G401 (cell line): ENCODE data around the gene PAM16. TPM values are rescaled to one million over a fixed set of nuclear protein-coding genes. Genes with fewer than 3 reads are reported as not detected.

Experiments used
- DNase-seq: peaks from one replicate; pipeline ENCODE4 v3.0.0-alpha.2; 2015; ENCODE audit warnings: low spot score
- in situ Hi-C: cut with HindIII; loops from 2 replicates; pipeline ENCODE4 v1.10.0; 2016; ENCODE audit warnings: low sequenced_read_pairs, mixed read lengths
- total RNA-seq: library from RNA; depleted of rRNA; stranded (reverse); fragments of >200 nt; shearing (Covaris generic); gene quantifications from 2 replicates; pipeline ENCODE4 v1.2.3, GENCODE V29; 2014

Gene PAM16
- total RNA-seq, 1 experiment from 2014 or later, result 68.3 TPM

DNA sequence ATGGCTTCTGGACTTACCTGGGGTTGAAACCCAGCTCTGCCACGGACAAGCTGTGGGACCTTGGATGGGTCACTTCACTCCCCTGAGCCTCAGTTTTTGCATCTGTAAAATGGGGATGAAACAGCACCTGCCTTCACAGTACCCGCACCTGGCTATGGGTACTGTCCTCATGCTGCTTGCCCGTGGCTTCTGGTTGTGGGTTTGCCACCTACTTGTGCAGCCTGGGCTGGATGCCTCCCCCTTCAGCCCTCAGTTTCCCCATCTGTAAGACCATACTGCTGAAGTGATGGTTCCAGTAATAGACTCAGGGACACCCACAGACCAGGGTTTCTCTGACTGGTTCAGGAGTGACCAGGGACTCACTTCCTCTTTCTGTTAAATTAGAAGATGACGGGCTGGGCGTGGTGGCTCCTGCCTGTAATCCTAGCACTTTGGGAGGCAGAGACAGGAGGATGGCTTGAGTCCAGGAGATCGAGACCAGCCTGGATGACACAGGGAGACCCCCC lies 25.8 kb downstream of the PAM16 start:
- in situ Hi-C loops, result no loop called here
- DNase-seq, result no peak

DNA sequence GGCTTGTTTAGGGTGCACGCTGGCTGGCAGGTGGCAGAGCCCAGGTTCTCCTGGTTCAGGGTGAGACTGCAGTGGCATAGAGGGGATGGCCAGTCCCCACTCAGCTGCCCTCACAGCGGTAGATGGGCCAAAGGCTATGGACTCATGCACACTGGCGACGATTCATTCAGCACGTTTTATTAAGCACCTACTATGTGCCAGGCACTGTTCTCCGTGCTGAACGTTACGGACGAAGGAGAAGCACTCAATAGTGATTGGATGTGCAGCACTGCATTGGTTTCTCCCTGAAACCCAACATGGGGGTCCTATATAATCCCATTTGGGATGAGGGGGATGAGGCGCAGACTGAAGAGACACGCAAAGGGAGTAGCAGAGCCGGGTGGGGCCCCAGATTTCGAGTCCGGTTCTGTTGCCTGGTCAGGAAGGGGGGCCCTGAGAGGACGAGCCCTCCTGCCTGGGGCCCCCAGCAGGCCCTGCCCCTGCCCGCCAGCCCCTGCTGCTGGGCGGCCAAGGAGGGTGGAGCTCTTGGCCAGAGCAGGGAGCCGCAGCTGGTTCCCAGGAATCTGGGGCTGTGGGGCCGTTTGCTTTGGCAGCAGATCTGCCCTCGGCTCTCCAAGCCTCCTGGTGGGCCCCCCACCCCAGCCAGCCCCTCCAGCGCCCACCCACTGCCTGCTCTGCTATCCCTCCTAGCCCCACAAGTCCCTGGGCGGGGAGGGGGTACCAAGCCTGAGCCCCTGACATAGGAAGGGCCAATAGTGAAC lies 26.4 kb downstream of the PAM16 start:
- DNase-seq, result no peak
- in situ Hi-C loops, result no loop called here

DNA sequence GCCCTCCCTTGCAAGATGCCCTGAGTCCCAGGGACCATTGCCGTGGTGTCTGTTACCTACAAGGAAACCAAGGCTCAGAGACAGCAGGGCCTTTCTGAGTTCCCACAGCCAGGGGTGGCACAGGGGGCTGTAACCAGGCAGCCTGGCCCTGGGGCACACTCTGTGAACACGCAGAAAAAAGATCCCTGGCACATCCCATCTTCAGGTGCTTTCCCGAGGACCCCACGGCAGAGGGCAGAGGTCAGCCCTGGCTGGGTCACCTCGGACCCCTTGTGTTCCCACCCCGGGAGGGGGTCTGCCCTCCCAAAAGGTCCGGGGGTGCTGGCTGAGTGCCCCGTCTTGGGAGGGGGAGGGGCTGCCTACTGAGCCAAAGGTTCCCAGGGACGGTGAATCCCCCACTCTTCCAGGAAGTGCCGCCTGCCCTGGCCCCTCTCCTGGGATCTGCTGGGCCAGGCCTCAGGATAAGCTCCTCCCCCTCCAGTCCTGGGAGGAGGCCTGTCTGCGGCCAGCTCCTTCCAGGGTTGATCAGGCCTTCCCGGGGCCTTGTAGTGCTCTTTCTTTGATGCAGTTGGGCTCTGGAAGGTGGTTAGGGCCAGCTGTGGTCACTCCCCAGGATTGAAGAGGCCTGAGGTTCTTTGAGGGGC lies 27.2 kb downstream of the PAM16 start:
- peak; percentile 65 for DNase-seq
- in situ Hi-C loops, result no loop called here

DNA sequence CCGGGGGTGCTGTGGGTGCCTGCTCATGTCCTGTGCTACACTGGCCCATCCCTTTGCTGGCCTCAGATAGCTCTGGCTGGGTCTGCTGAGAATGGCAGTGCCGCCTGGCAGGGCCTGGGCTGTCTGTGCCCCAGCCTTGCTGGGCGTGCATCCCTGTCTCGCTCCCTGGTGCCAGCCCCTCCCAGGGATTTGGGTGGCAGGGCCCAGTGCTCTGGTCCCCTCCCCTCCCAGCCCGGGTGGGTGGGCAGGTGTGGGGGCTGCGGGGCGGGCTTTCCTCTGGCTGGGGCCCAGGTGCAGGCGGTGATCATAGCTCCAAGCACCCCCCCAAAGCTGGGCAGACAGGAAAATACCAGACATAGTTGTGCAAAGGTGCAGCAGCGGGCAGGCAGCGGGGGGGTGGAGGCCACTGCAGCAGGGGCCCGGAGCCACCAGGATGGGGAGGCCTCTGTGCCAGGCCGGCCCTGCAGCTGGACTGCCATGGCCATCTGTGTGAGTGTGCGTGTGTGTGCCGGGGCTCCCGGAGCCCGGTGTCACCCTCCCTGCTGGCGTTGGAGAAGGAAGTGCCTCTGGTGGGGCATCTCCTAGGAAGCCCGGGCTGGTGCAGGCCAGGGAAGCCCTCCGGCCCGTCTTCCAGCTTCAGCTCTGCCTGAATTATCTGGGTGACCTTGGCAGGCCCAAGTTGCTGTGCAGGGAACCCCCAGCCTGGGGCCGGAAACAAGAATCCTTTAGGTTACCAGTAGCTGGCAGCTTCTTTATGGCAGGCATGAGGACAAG lies 27.9 kb downstream of the PAM16 start:
- peak; percentile 73 for DNase-seq
- in situ Hi-C loops, result no loop called here

DNA sequence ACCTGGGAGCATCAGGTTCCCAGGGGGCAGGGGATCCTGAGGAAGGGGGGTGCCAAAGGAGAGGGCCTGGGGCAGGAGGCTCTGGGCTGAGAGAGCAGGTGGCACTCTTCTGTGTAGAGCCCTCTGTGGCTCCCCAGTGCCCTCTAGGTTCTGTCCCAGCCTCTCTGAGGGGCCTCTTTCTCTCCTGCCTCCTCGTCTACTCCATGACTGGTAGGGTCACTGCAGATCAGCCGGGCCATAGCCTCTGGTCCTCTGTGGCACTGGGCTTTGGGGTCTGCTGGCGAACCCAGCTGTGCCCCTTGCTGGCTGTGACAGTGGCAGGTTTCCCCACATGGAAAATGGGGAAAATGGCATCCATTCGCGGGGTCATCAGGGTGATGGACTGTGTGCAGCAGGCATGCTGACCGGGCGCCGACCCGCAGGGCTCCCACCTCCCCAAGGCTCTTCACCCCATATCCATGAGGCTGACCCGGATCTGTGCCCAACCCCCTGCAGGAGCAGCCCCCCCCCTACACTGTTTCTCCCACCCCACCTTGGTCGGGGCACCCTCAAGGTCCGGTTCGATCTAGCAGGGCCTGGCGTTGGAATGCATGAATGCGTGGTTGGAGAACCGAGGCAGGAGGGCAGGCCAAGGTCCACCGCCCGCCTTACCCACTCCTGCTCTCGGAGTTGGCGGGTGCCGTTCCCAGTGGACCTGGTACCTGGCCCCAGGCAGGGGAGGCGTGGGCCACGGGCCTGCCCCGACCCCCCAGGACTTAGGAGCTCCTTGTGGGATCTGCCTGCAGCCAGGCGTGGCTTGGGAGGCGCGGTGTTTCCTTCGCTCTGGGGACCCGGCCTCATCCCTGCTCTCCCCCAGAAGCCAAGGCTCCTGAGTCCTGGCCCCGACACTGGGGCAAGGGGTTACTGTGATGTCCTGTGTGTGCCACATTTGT lies 28.7 kb downstream of the PAM16 start:
- in situ Hi-C loops, result no loop called here
- no peak for DNase-seq

DNA sequence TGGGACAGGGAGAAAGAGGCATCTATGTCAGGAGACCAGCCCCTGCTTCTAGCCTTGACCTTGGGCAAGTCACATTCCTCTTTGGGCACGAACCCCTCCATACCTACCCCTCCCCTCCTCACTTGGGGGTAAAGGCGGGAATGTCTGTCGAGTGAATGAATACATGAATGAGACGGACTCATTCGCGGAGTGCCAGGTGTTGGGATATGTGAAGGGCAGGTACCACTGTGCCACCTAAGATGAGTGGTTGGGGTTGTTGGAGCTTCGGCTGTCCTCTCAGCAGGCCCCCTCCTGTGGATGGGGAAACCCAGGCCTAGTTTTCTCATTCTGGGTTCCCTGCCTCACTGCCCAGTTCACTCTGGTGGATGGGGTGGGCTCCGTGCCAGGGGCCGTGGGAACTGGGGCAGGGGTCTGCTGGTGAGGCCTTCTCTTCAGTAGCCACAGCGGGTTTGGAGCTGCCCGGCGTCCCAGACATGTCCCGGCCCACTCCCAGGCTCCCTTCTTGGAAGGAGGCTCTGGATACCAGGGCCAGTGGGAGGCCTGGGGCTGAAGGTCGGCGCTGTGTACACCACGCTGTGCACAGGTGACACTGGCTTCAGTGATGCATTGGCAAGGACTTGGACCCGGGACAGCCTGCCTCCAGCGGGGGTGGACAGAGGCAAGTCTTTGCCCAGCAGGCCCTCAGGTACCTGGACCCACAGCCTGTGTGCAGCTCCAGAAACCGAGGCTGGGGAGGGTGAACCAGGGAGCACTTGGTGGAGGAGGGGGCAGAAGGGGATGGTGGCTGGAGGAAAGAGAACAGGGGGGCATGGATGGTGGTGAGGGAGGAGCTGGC lies 29.6 kb downstream of the PAM16 start:
- no peak for DNase-seq
- in situ Hi-C loops, result no loop called here

DNA sequence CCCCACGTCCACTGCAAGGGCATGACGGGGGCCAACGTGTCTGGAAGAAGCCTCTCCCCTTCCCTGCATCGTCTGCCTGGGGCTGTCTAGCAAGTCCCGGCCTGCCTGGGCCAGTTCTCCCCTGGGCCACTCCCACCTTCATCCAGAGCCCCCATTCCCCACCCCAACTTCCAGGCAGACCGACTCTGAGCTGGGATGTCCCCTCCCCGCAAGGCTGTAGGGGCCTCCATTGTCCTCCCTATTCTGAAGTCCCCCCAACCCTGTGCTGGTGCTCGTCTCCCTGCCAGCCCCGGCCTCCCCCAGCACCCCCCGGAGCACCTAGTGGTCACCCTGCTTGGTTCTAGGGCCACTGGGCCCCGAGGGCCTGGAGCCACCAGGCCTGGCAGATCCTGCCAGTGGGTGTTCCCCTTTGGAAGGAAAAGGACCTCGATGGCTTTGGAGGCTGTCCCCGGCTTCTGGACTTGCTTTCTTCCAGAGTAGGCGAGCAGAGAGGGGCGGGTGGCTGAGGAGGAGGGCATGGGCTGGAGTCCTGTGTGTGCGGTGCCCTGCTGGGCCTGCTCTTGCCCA lies 30.5 kb downstream of the PAM16 start:
- DNase-seq, result no peak
- in situ Hi-C loops, result no loop called here

DNA sequence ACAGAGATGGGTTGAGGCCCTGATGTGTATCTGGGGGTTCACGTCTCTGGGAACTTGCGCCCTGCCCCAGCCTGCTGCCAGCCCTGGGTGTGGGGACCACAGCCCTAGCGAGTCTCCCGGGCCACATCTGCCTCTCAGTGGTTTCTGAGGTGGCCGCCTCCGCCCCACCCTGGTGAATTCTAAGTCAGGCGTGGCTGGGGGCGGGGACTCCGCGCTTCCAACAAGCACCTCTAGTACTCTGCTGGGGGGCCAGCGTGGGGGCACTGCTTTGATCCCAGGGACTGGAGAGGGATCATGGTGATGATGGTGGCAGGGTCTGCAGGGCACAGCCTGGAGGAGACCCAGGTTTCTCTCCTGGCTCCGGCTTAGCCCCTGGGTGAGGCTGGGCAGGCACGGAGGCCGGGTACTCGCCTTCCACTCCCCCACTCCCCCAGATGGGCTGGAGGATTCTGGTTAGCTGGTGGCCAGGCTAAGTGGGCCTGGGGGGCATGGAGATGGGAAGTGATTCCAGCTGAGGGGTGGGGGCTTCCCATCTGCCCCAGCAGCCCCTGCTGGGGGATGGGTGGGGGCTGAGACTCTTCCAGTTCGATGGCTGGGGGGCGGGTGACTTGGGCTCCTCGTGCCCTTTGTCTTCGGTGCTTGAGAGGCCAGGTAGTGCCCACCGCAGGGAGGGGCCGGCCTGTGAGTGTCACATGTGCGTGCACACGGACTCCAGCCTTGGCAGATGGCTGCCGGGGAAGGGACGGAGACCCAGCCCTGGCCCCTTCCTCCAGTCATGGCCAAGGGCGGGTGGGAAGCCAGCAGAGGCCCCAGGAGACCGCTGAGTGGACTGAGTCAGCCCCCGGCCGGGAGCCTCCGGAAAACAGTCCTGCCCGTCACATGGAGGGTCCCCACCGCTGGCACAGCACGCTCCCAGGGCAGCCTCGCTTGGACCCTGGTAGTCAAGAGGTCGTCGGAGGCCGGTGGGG lies 31.4 kb downstream of the PAM16 start:
- DNase-seq, result no peak
- in situ Hi-C loops, result no loop called here

DNA sequence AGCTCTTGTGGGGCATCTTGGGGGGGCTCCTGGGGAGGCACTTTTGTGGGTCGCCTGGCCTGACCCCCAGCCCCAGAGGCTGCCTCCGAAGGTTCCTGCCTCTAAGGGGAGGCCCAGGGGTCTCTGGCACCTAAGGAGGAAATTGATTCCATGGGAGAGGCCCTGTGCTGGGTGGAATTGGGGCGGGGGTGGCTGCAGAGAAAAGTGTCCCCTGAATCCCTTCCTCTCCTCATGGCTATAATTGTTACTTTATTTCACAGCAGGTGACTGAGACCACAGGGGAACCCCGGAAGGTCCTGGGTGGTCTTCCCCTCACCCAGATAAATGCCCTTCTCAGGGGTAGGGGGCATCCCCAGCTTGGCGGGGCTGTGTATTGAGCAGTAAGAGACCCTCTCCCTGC lies 32.2 kb downstream of the PAM16 start:
- in situ Hi-C loops, result no loop called here
- no peak for DNase-seq

DNA sequence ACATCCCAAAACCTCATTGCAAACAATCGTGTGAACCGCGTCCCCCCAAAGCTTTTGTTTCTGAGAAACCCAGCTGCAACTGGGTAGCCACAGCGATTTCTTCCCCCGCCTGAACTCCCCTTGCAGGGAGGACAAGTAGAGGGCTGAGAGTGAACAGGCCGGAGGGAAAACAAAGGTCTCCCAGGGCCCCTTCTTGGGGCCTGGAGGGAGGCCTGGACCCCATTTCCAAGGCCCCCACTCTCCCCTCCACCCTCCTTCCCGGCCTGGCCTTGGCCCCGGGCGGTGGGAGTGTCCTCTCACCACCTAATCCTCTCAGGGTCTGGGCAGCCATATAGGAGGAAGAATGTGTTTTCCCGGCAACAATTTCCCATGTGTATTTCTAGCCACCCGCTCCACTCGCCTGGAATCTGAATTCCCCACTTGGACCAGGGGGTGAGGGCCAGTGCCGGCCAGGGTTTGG lies 32.6 kb downstream of the PAM16 start:
- in situ Hi-C loops, result no loop called here

DNA sequence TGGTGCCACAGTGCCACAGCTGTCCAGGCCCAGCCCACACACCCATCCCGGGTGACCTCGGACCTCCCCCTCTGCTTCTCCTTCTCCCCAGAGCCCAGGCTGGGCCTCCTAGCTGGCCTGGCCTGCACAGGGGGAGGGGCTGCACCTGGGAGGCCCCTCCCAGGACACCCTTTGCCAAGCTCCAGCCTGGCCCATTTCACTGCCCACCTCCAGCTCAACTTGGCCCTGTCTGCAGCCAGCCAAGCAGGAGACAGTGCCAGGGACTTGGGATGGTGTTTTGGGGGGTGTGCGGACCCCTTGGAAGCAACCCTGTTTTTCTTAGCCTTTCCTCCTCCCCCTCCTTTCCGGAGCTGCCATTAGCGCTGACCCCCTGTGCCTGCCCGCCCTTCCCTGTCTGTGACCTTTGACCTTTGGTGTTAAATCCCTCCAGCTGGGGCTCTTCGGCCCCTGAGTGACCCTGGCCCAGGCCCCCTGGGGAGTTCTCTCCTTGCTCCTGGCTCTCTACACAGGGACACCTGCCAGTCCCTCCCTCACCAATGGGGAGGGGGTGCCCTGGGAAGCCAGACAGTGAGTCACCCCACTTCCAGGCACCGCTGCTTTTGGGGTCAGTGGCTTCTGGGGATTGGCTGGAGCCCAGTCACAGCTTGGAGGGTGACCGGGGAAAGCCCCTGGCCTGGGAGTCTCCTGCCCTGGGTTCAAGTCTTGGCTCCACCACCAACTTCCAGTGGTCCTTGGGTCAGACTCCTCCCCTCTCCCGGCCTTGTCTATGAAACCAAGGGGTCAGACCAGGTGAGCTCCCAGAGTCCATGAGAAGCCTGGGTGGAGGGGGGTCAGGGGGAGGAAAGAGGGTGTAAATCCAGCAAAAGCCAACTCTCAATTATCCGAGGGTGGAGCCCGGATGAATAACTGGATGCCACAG lies 33.3 kb downstream of the PAM16 start:
- DNase-seq, result no peak
- in situ Hi-C loops, result no loop called here

More for the DNA sequence above, 32.6 kb downstream of the PAM16 start:
- DNase-seq, result no peak

DNA sequence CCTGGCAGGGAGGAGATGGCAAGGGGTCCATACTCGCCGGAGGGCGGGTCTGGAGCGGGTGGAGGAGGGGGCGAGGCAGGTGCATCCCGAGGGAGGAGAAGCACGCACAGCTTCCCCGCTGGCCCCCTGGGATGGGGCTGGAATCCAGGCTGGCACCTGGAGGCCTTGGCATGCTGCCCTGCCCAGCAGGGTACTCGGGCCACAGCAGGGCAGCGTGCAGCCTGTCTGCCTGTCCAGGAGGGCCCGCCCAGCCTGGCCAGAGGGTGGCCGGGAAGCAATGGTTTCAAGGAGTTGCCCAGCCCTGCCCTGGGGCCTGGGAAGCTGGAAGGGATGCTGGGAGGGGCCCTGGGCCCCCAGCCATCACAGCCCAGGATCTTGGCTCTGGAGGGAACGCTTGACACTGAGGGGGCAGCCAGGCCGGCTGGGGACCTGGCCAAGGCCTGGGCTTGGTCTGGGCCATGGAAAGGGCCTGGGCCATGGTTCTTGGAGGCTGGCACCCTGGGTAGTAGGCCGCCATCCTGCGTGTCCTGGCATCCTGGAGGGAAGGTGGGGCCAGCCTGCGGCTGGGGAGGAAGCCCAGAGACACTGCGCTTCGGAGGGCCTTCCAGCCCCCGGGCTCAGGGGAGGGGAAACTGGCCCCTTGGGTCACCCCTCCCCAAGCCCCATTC lies 34.1 kb downstream of the PAM16 start:
- DNase-seq, result peak; percentile 55
- in situ Hi-C loops, result no loop called here

DNA sequence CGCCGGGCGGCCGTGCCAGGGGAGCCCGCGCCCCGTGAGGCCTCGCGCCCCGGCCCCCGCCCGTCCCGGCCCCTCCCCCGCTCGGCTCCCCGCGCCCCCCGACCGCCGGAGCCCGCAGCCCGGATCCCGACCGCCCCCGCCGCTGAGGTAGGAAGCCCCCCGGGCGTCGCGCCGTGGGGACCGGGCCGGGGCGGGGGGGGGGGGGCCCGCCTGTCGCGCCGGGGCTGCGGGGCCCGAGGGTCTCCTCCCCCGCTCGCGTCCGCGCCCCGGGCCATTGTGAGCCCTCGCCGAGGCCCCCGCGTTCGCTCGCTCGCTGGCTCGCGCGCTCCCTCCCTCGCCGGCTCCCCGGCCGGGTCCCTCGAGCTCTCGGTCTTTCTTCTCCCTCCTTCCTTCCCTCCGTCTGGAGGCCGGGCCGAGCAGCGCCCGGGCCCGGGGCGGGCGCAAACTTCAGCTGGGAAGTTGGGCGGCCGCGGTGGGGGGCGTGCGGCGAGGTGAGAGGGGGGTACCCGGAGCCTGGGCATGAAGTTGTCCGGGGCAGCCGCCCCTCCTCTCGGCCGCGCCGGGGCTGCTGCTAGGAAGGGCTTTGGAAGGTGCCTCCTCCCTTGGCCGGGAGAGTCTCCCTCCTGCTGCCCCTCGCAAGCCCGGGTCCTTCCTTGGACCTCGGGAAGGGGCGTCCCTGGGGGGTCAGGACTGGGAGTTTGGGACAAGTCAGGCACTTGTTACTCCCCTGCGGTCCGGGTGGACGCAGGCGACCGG lies 34.8 kb downstream of the PAM16 start:
- in situ Hi-C loops, result no loop called here
- DNase-seq, result no peak
